HG03520 (cell line): ENCODE measurements around the gene MAP7D2.

Experiments
- ATAC-seq: cut with Tn5 transposase; IDR thresholded peaks from one replicate; pipeline ENCODE4 v1.9.1; 2021; ENCODE audit warnings: mild to moderate bottlenecking, moderate library complexity; ENCODE audit not compliant: unreplicated experiment

The MAP7D2 gene

DNA sequence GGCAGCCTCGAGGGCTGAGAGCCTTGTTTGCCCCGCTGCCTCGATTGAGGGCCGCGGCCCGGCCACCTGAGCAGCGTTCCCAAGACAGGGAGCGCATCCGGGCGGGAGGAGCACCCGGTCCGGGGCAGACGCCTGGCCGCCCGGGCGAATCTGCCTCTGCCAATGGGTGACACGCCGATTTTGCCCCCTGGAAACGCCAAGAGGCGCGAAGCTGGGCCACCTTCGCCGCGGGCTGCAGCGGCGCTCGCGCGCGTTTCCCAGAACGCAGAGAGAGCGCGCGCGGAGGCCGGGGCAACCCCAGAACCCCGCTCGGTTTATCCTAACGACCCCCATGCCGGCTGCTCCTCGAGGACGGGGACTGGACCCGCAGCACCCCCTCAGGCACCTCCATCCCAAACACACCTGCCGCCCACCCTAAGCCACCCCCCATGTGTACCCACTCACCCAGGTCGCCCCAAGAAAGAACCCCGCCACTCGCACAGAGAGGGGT, 575 bp downstream of the MAP7D2 start:
- ATAC-seq = no peak

DNA sequence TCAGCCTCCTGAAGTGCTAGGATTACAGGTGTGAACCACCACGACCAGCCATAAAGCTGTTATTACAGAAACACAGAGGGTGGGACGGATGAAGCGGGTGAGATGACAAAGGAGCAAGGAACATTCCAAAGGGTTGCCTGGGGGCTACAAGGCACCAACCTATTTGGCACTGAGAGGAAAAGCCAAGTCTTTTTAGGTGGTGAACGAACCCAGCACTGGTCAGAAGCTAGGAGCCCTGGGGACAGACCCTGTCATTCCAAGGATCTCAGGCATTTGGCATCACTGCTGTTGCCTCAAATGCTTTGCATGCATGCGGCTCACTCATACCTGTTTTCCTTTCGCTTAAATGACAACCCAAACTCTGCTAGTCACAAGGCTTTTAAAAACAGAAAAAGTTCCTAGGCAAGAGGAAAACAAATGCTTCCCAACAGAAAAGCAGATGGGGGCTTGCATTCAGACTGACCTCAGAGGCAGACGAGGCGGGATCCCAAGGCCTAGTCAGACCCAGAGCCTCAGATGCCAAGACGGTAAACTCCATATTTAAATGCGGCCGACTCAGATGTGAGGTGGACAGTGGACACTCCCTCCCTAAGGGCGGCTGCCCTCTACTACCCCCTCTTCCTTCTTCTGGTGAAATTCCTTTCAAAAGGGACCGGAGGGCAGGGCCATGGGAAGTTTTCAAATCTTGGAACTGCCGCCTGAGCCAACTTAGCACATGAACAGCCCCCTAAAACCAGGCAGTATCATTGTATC, 4.5 kb downstream of the MAP7D2 start:
- ATAC-seq = no peak

DNA sequence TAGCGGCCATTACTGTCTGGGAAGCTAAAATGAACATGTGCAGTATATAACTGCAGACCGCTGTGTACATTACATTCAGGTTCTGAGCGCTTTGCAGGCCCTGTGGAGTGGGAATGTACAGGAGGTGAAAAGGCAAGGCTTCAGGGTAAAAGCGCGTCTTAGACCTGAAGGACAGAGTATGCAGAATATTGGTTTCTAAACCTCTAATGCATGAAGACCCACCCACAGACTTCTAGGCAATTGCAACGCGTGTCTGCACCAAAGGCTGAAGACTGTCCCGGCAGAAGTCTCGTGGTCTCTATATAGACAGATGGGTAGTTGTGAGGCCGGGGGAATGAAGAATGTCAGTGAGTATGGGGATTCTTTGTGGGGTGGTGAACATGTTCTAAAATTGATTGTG, 5.4 kb downstream of the MAP7D2 start:
- no peak for ATAC-seq

DNA sequence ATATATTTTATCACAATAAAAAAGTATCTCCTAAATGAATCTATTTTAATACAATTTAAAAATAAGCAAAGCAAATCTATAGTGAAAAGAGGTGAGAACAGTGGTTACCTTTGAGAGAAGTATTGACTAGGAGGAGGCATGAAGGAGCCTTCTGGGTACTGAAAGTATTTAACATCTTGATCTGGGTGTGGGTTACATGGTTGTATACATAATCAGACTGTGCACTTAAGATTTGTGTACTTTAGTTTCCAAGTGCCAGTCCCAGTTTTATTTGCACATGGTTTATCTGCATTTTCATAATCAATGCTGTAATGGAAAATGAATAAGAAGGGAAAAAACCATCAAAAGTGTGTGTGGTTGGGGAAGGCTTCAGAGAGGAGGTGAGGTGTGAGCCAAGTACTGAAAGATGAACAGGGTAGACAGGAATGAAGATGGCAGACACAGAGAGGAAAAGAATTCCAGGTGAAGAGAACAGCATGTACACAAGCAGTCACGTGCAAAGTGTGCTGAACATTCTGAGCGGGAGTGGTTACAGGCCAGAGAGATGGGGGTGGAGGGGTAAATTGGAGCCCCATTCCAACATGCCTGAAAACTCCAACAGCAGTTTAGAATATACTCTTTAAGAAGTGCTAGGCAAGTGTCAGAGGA, 14.6 kb downstream of the MAP7D2 start:
- ATAC-seq = no peak

DNA sequence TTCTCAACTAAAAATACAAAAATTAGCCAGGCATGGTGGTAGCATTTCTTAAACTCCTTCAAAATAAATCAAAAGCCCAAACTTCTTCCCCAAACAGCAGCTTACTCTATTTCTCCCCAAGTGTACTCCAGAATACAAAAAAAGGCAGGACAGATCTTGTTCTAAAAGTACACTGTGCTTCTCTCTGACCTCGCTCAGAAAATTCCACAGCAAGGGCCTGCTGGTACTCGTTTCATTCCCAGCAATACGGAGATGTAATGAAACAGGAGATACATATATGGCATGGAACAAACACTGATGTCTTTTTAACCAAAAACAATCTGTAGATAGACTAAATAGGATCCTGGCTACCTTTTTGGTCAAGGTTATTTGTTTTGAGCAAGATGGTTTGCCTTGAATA, 25.2 kb downstream of the MAP7D2 start:
- ATAC-seq = no peak

DNA sequence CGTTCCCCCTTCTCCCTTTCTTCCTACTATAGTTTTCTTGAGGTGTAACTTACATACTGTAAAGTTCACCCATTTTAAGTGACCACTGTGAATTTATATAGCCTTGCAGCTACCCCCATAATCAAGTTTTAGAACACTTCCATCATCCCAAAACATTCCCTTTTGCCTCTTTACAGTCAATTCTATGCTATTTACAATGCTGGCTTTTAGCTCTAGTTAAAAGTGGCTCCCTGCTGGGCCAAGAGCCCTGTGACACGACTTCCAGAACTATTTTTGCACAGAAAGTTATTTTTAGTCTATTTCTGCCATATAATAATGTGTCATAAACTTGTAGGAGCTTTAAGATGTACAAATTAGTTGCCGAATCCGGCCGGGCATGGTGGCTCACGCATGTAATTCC, 26.9 kb downstream of the MAP7D2 start:
- ATAC-seq = no peak

DNA sequence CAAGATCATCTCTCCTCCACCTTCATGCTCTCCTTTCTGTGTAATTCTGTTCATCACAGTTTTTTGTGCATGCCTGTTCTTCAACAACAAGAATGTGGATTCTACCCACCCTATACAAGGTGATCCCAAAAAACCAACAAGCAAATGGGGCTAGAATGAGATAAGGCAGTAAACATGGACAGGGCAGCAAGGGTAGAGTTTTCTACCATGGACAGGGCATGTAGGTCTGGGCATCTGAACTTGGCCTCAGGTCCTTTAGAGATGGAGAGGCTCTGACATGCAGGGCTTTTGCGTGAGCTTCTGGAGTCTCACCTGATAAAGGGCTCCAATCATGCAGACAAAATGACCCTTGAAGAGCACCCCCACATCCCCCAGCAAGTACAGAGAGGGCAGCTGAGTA, 36.4 kb downstream of the MAP7D2 start:
- ATAC-seq = no peak

DNA sequence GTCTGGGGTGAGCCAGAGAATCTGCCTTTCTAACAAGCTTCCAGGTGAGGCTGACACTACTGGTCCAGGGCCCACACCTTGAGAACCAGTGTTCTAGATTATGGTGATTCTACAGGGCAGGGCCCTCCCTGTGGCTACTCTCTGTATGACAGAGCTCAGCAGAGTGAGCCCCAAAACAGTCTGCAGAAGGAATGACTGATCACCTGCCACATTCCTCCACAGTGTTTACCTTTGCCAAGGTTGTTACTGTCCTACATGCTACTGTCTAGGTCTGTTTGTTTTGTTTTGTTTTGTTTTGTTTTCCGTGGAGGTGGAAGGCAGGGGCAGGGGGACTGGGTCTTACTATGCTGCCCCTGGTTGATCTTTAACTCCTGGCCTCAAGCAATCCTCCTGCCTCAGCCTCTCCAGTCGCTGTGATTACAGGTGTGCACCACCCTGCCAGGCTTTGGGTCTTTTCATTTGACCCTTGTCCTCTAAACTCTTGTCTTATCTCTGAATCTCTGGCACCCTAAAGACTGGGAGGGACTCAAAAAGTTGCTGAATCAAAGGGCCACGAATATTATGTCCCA, 45.1 kb downstream of the MAP7D2 start:
- no peak for ATAC-seq

DNA sequence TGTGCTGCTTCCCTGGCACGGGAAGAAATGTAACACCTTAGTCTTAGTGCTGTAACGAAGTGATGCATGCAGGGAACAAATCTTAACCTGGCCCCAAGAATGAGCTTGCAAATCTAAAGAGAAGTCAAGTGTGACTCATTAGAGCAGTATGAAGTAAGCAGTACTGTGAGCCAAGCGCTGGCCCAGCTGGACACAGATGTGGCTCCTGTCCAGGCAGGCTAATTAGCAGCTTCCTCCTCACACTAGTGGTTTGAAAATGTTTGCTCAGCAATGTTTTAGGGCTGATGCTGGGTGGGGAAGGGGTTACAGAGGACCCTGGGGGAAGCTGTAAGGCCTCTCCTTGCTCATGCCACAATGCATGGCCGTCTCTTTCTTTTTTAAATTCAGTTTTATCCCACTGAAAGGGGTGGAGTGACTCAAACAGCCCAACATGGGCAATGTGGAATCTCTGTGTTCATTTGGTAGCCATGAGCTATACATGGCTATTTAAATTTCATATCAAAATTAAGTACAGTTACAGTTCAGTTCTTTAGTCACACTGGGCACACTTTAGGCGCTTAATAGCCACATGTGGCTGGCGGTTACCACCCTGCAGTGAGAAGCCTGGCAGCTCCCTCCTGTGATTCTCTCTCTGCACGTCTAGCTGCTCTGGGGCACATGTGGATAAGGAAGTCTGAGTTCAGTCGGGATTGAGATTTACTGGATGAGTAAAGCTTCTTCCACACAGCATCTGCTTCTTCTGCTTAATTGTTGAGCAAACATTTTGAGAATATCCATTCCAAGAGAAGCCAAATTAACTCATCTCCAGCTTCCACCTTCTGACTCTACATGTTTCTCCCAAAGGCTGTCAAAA, 48.8 kb downstream of the MAP7D2 start:
- ATAC-seq = no peak

DNA sequence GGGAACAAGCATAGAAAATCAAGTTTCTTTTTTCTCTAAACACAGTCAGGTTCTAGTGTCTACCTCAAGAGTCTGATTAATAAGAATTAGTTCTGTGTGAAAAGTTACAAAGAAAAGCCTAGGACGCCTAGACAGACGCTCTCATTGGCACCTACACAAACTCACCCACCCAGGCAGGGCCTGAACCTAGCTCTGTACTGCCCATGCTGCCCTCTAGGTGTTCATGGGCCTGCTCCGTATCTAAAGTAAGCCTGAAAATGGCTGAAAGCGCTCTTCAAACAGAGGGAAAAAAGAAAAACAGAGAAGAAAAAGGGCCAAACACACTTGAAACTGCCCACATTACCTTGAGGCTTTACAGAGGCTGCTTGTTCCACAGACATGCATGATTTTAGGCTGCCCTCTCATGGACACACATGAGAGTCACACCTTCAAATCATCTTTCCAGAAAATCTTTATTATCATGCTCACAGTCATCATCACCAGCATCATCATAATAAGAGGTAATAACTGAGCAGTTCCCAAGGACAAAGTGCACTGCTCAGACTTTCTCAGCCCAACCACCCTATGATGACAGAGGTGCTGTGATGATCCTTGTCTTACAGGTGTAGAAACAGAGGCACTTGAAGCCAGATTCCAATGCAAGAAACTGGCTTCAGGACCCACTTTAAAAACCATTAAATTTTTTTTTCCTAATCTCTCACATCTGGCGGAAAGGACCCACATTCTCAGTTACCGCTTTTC, 49.6 kb downstream of the MAP7D2 start:
- ATAC-seq = peak; percentile 60

DNA sequence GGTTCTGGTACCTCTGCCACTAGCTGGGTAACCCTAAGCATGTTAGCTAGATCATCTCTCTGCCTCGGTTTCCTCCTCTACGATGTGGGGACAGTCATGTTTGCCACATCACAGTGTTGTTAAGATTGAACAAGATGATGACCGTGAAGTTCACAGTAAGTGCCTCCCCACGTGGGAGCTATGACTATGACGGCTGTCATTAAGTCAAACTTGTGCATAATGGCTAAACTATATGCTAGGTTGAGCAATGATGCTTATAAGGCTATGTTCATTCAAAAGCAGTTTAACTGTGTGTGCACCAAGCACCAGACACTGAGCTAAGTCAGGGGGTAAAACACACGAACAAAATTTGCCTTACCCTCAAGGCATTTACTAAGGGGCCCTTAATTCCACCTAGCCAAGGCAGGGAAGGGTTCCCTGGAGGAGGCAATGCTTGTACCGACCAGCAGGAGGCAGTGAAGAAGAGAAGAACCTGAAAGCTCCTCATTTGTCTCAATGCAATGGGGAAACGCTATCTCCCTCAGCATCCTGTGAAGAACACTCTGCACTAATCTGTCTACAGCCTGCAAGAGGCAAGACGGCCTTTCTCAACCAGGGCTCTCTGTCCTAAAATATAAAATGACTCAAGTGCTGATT, 52.9 kb downstream of the MAP7D2 start:
- no peak for ATAC-seq

DNA sequence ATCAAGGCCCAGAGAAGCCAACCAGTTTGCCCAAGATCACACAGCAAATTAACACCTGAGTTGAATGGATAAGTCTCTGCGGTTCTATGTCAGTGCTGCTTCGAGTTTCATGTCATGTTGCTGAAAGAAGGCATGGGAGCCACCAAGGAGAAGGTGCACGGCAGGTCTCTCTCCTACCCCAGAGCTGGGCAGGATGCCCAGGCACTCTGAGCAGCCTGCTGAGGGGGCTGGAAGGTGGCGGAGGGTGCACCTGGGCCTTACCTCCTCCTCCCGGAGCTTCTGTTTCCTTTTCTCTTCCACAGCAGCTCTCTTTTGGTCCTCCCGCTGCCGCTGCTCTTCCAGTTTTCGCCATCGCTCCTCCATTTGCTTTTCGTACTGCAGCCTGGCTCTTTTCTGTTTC, 53.6 kb downstream of the MAP7D2 start:
- no peak for ATAC-seq

DNA sequence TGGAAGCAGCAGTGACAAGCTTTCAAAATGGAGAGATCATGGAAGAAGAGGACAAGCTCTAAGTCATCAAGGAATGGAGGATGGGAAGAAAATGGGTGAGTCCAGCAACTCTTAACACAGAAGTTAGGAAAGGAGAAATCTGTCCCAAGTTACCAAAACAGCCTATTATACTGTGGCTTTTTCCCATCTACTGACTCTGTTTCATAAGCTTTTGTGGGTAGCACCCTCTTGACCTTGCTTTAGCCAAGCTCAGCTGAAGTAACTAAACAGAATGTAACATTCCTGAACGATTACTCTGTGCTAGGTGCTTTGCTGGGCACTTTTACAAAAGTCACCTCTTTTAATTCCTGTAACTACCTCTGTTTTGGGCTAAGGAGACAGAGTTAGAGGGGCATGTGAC, 54.9 kb downstream of the MAP7D2 start:
- no peak for ATAC-seq

DNA sequence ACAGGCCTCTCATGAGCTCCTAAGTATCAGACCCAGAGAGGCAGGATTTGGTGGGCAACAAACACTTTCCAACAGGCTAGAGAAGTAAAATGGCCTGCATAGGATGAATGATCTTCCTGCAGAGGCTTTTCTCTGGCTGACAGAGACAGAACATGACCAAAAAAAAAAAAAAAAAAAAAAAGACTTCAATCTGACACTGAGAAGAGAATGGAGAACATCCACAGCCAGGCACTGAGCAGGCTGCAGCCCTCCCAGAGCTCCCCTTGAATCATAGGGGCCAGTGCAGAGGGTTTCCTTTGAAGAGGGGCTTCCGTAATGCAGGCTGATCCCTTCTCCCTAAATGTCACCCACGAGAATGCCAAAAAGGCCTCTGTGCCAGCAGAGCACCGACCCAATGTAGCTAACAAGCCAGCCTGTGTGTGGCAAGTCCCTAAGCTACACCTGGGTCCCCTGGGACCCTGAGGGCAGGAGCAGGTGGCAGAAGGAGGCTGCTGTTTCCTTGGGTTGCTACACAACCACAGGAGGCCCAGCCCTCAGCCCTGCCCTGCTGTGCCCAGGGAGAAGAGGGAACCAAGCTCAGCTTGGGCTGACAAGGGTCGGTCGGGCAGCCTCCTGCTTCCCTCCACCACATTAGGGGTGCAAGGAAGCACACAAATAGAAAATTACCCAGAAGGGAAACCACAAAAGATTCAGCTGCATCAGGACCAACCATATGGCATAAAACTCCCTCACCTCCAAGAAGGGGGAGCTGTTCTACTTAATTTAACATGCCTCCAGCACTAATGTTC, 55.6 kb downstream of the MAP7D2 start:
- ATAC-seq = no peak

DNA sequence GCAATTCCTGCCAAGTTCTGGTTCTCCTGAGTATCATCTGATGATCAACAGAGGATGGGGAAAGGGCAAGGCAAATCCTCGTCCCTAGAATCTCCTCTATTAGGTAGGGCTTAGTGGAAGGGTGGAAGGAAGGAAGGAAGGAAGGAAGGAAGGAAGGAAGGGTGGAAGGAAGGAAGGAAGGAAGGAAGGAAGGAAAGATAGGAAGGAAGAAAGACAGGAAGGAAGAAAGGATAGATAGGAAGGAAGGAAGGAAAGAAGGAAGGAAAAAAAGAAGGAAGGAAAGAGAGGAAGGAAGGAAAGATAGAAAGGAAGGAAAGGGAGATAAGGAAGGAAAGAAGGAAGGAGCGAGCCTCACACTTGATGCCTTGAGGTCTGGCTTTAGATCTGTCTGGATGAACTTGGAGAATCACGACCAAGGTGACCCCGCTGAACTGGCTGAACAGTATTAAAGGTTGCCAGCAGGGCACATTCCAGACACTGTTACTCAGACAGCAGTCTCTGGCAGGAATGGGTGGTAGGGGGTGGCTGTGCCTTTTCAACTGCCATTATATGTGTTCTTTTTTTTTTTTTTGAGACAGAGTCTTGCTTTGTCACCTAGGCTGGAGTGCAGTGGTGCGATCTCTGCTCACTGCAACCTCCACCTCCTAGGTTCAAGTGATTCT, 57.1 kb downstream of the MAP7D2 start:
- no peak for ATAC-seq

DNA sequence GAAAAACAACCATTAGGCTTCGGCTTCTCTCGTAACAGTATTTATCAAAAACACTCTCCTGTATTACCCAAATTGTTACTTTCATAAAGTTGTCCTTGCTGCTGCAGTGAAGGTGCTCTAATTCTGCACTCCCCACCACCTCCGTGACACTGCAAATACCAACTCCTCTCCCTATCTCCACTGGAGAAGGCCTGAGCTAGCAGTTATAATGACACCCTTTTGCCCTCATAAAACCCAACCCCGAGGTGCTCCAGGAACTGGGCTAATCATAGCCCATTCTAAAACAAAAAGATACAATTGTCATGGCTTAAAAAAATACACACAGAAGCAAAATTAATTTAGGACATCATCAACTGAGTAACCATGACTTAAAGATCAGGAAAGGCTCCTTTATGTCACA, 59.2 kb downstream of the MAP7D2 start:
- no peak for ATAC-seq

DNA sequence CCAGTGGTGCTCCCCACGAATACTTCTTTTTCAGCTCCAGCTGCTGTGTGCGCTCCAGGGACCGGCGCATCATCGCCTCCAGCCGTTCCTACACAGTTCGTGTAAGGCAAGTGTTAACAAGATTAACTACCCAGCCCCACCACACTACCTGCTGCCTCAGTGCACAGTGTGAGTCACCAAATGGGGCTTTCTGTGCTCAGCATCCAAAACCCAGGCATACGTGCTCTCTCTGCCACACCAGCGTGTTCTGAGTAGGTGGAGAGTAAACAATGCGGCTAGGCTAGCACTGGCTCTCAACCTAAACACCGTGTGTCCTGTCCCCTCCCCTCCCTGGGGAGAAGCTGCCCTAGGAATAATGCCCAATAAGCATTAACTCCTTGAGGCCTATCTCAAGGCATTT, 60.0 kb downstream of the MAP7D2 start:
- peak; percentile 40 for ATAC-seq

DNA sequence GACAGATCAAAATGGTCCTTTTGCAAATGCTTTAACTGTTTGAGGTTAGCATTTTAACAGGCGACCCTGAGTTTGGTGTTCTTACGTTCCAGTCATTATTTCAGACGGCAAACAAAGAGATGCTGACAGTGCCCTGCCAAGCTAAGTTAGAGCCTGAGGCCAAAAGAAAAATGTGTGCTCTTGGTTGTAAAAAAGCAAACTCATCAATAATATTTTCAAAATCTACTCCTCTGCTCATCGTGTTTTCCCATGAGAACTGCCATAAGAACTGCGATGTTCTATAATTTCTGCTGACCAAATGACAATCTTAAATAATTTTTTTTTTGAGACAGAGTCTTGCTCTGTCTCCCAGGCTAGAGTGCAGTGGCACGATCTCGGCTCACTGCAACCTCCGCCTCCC, 63.2 kb downstream of the MAP7D2 start:
- no peak for ATAC-seq

DNA sequence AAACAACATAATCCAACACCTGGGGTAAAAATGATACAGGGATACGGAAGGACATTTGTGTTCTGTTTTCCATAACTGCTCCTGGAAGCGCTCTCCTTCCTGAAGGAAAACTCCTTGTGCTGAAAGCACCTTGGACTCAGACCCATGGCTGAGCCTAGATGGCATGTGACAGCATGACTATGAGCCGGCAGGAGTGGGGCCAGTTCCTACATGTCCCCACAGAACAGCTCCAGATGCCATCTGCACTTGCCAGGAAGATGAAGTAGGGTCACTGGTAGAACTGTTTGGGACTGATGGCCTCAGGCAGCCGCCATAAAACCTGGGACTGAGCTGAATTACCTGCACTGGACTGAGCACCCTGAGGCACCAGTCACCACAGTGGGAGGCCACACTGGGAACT, 69.8 kb downstream of the MAP7D2 start:
- no peak for ATAC-seq
